RWPE1 (cell line): ENCODE measurements around the gene LENG9.

Experiments
- CTCF ChIA-PET: fragments of 350-600 bp; sonication (Branson Sonifier 250); formaldehyde crosslinking; extraction: SDS; loops from one replicate; lab custom pipeline; 2021; lab: Yijun Ruan, JAX
- POLR2A ChIA-PET: fragments of 400-600 bp; formaldehyde crosslinking; extraction: SDS; loops from one replicate; lab custom pipeline; 2020; ENCODE audit warnings: antibody characterized with exemption; ENCODE audit not compliant: low non-redundant PET; lab: Yijun Ruan, JAX
- DNase-seq: peaks from one replicate; pipeline ENCODE4 v3.0.0; 2012; ENCODE audit warnings: low spot score
- H3K27ac ChIP-seq: fragments of 450-650 bp; 2 replicates; pipeline ENCODE4 v1.5.1; 2017
- CTCF ChIP-seq: fragments of 450-650 bp; conservative IDR thresholded peaks from 2 replicates; pipeline ENCODE4 v1.5.1; 2017; ENCODE audit warnings: low read depth, mild to moderate bottlenecking

The LENG9 gene

DNA sequence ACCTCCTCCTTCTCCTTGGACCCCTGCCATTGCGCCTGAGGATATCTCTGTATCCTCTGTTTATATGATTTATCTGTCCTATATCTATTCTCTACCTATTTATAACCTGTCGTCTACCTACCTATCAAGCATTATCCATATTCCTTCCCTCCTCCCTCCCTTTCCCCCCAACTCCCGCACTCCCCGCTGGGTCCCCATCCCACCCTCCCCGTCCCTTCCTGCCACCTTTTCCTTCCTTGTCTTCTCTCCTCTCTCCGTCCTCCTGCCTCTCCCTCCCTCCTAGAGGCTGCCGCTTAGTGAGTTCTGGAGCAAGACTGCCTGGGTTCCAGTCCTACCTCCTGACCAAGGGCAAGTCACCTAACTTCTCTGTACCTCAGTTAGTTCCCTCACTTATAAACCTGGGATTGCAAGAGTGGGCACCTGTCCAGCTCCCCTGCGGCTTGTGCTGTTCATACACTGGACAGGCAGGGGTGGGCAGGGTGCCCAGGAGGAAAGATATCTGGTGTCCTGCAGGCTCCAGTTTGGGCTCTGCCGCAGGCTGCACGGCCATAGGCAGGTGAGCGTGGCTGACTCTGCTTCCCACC is 32.2 kb downstream of the LENG9 start:
- no peak for TF ChIP-seq CTCF
- no peak for DNase-seq
- POLR2A ChIA-PET = no interaction called here
- H3K27ac ChIP-seq = no peak overlapping the region
- CTCF ChIA-PET = no interaction called here

DNA sequence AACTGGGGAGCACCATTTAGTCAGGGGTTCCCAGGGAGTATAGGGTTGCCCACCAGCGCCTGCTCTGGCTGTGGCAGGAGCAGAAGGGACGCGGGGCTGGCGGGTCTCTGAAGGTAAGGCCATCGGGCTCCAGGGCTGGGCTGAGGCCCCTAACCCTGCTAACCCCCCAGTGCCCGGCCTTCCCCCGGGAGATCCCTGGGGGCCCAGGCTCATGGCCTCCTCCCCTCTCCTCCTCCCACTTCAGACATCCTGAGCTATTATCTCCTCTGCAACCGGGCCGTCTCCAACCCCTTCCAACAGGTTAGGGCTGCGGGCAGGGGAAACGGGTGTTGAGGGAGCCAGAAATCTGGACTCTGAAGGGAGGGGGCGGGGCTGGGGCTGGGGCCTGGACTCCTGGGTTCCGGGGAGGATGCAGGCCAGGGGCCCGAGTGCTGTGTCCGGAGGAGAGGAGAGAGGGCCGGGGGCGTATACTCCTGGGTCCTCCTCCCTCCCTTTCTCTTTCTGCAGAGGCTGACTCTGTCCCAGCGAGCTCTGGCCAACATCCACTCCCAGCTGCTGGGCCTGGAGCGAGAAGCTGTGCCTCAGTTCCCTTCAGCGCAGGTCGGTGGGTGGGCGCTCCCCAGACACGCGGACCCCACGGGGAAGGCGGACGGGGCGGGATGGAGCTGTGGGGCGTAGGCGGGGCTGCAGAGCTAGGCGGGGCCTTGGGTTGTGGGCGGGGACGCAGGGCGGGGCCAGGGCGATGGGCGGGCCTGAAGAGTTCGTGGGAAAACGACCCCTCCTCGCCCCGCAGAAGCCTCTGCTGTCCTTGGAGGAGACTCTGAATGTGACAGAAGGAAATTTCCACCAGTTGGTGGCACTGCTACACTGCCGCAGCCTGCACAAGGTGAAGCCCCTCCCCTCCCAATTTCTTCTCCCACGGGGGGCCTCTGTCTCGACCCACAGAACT is 33.0 kb downstream of the LENG9 start:
- no peak for TF ChIP-seq CTCF
- H3K27ac ChIP-seq = no peak overlapping the region
- POLR2A ChIA-PET = no interaction called here
- CTCF ChIA-PET = interaction anchor here (0.6 kb wide), 1 partner anchor 23 kb away, joined by 4 read pairs; no protein-coding TSS in a partner anchor
- peak; percentile 46 for DNase-seq

GRCh38 chr19:54429545-54430227 is 33.9 kb downstream of the LENG9 start:
- no peak overlapping the region for H3K27ac ChIP-seq
- ChIA-PET CTCF (interaction anchor here (1.0 kb wide), 1 partner anchor 39 kb away, joined by 4 read pairs; no protein-coding TSS in a partner anchor), POLR2A (no interaction called here)
- DNase-seq = no peak
- no peak for TF ChIP-seq CTCF

DNA sequence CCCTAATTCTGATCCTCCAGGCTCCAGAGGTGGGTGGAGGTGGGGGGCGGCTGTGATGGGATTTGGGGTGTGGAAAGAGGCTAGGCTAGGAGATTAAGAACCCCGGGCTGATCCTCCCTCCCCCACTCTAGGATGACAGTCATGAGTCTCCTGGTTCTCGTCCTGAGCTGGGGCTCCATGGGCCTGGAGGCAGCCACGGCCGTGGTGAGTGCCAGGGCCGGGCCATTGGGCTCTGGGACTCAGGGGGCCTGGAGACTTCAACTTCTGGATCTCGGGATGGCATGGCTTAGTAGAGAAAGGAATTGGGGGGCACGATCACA is 34.4 kb downstream of the LENG9 start:
- ChIA-PET CTCF (interaction anchor here (1.0 kb wide), 1 partner anchor 38 kb away, joined by 4 read pairs; no protein-coding TSS in a partner anchor), POLR2A (no interaction called here)
- DNase-seq = no peak
- H3K27ac ChIP-seq = no peak overlapping the region
- no peak for TF ChIP-seq CTCF

- POLR2A ChIA-PET = no interaction called here
- TF ChIP-seq CTCF = no peak
- CTCF ChIA-PET = interaction anchor here (0.6 to 1.0 kb wide), 4 partner anchors 9 to 162 kb away, joined by 3 to 4 read pairs (median 3); no protein-coding TSS in a partner anchor
- H3K27ac ChIP-seq = no peak overlapping the region
- DNase-seq = no peak
Observed at GRCh38 chr19:54428323-54429175, 35.0 kb downstream of the LENG9 start.
